HG03196 (cell line): Measurements from ENCODE around the gene DOCK2.

Source experiments
- ATAC-seq: cut with Tn5 transposase; IDR thresholded peaks from one replicate; pipeline ENCODE4 v1.9.1; 2021; ENCODE audit not compliant: unreplicated experiment

Gene DOCK2

DNA sequence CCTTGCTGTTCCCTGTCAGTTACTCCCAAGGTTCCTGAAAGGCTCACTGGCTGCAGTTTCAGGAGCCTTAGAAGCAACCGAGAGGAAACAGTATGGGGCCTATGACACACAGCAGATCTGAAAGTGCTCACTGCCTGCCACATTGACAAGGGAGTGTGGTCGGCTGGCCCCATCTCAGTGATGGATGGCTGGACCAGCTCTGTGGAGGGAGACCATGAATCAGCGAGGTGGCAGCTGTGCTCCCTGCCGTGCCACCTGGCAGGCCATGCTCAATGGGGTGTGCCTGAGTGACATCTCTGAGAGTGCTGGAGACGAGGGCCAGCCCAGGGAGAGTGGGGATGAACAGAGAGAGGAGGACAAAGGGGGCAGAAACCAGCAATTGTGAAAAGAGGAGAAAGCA is 49.1 kb downstream of the DOCK2 start:
- peak; percentile 96 for ATAC-seq

DNA sequence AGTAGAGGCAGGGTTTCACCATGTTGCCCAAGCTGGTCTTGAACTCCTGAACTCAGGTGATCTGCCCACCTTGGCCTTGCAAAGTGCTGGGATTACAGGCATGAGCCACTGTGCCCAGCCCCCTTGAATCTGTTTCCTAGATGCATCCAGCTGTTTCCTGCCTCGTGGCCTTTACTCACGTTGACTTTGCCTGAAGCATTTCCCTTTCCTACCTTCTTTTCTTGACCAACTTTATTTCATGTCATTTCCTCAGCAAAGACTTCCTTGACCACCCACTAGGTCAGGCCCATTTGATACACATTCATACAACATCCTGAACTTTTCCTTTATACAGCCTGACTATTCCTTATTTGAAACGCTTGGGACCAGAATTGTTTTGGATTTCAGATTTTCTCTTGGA is 51.0 kb downstream of the DOCK2 start:
- no peak for ATAC-seq

DNA sequence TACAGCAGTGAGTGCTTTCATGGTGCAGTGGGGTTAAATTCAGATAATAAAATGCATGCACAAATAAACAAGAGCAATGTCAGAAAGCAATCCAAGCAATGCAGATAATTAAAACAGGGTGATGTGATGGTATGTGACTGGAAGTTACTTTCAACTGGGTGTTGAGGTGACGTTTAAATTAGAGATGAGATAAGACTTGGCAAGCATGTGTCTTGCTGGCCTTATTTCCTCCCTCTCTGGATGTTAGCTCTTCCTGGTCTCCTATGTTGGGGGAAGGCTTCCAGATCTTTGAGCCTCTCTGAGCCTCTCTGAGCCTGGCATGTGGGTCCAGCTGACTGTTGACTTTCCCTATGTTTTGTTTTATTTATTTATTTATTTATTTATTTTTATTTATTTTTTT is 54.4 kb downstream of the DOCK2 start:
- ATAC-seq, result no peak

GRCh38 chr5:169694091-169694625 is 57.1 kb downstream of the DOCK2 start:
- no peak for ATAC-seq

GRCh38 chr5:169695025-169695625 is 58.0 kb downstream of the DOCK2 start:
- ATAC-seq, result no peak

- ATAC-seq, result no peak
These were observed 58.9 kb downstream of the DOCK2 start for GRCh38 chr5:169695919-169696490.

- ATAC-seq, result no peak
These were observed 59.8 kb downstream of the DOCK2 start for GRCh38 chr5:169696621-169697510.

DNA sequence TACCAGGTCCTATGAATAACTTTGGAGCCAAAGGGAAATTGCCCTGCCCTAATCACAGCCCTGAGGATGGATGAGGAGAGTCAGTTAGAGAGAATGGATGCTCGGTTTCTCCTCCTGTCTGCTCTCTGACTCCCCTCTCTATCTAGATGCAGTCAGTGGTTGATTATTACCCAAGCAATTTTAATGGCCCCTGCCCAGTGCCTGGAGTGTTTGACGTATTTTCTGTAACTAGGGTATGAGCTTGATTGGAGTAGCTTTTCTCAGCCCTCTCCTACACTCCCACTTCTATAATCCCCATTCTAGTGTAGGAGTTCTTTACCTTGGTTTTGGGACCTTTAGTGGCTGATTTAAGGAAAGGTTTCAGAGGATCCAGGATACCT is 60.4 kb downstream of the DOCK2 start:
- ATAC-seq, result no peak

DNA sequence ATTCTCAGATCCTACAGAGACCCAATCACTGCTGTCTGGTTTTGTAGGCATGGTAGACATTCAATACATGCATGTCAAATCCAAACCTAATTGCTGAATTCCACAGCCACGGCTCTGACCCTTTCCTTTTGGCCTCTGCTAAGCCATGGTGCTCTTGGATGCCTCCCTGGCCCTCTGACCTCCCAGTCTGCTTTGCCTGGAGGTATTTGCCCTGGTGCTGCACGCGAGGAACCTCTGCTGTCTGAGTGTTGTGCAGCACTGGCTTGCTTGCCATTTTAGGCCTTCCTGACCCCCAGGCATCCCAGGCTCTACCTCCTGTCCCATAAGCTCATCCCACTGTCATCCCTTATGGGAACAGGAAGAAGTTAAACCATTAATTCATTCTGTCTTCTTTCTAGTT is 60.9 kb downstream of the DOCK2 start:
- ATAC-seq, result no peak

GRCh38 chr5:169700611-169701010 is 63.5 kb downstream of the DOCK2 start:
- no peak for ATAC-seq

- no peak for ATAC-seq
These were observed 64.9 kb downstream of the DOCK2 start for GRCh38 chr5:169701910-169702451.

- ATAC-seq, result peak; percentile 62
These were observed 65.8 kb downstream of the DOCK2 start for GRCh38 chr5:169702693-169703481.

DNA sequence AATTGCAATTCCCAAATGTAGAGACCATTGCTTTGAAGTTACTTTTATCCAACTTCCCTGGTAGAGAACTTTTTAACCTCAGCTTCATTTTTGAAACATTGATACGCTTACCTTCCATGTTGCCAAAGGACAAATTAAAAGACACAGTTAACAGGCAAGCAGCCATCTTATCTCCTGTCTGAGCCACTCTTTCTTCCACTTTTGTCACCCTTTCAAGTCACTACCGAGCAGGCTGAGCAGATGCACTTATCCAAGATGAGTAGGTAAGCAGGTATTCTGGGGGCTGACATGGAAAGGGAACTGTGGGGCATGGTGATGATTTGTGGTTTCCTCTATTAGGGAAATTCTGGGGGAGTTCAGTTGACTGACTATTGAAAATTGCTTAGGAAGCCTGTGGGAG is 66.7 kb downstream of the DOCK2 start:
- ATAC-seq, result no peak

DNA sequence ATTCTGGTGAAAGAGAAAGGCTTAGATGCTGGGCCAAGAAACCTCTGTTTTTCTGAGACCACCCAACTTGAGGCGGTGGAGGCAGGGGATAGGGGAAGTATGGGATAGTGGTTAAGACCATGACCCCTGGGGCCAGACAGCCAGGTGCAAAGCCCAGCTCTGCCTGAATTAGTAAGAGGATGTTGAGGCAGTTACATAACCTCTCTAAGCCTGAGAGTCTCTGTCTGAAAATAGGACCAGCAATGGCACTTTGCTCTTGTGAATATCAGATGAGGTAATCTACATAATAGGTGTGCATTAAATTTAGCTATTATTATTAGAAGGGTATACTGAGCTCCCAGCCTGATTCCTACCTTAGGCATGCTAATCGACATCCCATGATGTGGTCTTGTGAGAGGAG is 68.2 kb downstream of the DOCK2 start:
- no peak for ATAC-seq

GRCh38 chr5:169706071-169706470 is 69.0 kb downstream of the DOCK2 start:
- ATAC-seq, result no peak

- no peak for ATAC-seq
These were observed 69.8 kb downstream of the DOCK2 start for GRCh38 chr5:169706758-169707450.

GRCh38 chr5:169707686-169708085 is 70.6 kb downstream of the DOCK2 start:
- no peak for ATAC-seq

GRCh38 chr5:169710675-169711074 is 73.6 kb downstream of the DOCK2 start:
- no peak for ATAC-seq

- ATAC-seq, result no peak
These were observed 74.6 kb downstream of the DOCK2 start for GRCh38 chr5:169711551-169712225.

DNA sequence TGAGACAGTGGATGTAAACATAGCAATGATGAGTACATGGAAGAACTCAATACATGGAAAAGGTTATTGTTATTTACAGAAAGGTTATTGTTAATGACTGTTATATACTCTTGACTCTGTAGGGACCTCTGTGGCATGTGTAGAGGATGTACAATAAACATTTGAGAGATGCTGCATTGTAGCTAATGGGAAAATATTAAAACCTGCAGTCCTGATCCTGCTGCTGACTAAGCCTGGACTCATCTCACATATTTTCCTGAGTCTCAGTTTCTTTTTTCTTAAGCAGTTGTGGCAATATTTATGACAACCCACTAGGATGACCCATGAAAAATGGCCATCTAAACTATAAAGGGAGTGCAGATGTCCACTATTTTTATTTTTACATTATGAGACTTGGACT is 75.4 kb downstream of the DOCK2 start:
- ATAC-seq, result no peak
